Measurements from ENCODE around the gene IMMP2L. TPM values are rescaled to one million over a fixed set of nuclear protein-coding genes. Genes with fewer than 3 reads are reported as not detected.

The IMMP2L gene
- total RNA-seq, 2 donors from 2014 or later: 7.3 to 7.7 TPM

- Histone ChIP-seq H3K27me3 (no peaks in the 10 kb centered on the region), H3K4me1 (peaks cover 0 to 16% of the 10 kb centered on the region in 2 donors), H3K27ac (peak overlapping the region; percentile 87 to 90), H3K36me3 (no peaks in the 10 kb centered on the region), H3K9me3 (no peaks in the 10 kb centered on the region), H3K4me3 (peak overlapping the region; percentile 91 to 93)
- TF ChIP-seq, protein P1, sequence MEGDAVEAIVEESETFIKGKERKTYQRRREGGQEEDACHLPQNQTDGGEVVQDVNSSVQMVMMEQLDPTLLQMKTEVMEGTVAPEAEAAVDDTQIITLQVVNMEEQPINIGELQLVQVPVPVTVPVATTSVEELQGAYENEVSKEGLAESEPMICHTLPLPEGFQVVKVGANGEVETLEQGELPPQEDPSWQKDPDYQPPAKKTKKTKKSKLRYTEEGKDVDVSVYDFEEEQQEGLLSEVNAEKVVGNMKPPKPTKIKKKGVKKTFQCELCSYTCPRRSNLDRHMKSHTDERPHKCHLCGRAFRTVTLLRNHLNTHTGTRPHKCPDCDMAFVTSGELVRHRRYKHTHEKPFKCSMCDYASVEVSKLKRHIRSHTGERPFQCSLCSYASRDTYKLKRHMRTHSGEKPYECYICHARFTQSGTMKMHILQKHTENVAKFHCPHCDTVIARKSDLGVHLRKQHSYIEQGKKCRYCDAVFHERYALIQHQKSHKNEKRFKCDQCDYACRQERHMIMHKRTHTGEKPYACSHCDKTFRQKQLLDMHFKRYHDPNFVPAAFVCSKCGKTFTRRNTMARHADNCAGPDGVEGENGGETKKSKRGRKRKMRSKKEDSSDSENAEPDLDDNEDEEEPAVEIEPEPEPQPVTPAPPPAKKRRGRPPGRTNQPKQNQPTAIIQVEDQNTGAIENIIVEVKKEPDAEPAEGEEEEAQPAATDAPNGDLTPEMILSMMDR (IDR thresholded peaks at IDR 0.05): no peak
- DNase-seq (ENCODE audit: low spot score): no peak
Measured at GRCh38 chr7:111560773-111561653, 1.3 kb downstream of the IMMP2L start.

DNA sequence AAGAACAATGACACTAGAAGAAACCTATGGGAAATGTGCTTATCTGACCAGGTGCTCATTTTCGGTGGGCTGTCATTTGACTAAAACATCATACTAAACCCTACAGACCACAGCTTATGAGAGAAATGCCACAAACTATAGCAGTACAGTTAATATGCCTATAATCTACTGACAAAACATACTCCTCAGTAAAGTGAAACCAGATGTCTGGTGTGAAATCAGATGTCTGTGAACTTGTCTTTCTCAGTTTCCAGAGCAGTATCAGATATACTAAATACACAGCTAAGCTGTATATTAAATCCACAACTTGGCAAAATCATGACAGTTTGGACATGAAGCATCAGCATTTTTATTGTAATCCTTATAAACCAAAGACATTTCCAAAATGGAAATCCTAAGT is 3.3 kb downstream of the IMMP2L start:
- no peak for DNase-seq (ENCODE audit: low spot score)
- Histone ChIP-seq H3K9me3 (no peaks in the 10 kb centered on the region), H3K27me3 (no peaks in the 10 kb centered on the region), H3K4me1 (peaks cover 0 to 16% of the 10 kb centered on the region in 2 donors), H3K36me3 (no peaks in the 10 kb centered on the region), H3K4me3 (no peak overlapping the region), H3K27ac (no peak overlapping the region)
- TF ChIP-seq, protein P1 (IDR thresholded peaks at IDR 0.05): no peak

- no peaks in the 10 kb centered on the region for H3K9me3 ChIP-seq
- H3K27me3 ChIP-seq: no peaks in the 10 kb centered on the region
- TF ChIP-seq, protein P1 (IDR thresholded peaks at IDR 0.05): no peak
- no peak overlapping the region for H3K27ac ChIP-seq
- no peak for DNase-seq (ENCODE audit: low spot score)
- no peak overlapping the region for H3K4me3 ChIP-seq
- peaks cover 0 to 13% of the 10 kb centered on the region in 2 donors for H3K4me1 ChIP-seq
- no peaks in the 10 kb centered on the region for H3K36me3 ChIP-seq
Measured at GRCh38 chr7:111556977-111557376, 5.3 kb downstream of the IMMP2L start.

- Histone ChIP-seq H3K4me1 (no peaks in the 10 kb centered on the region), H3K9me3 (no peaks in the 10 kb centered on the region), H3K27me3 (no peaks in the 10 kb centered on the region), H3K27ac (no peak overlapping the region), H3K4me3 (no peak overlapping the region), H3K36me3 (no peaks in the 10 kb centered on the region)
- TF ChIP-seq, protein P1 (IDR thresholded peaks at IDR 0.05): no peak
- no peak for DNase-seq (ENCODE audit: low spot score)
Measured at GRCh38 chr7:111554086-111554485, 8.2 kb downstream of the IMMP2L start.

- H3K27ac ChIP-seq: no peak overlapping the region
- TF ChIP-seq, protein P1 (IDR thresholded peaks at IDR 0.05): no peak
- DNase-seq (ENCODE audit: low spot score): no peak
- no peaks in the 10 kb centered on the region for H3K9me3 ChIP-seq
- no peaks in the 10 kb centered on the region for H3K27me3 ChIP-seq
- no peaks in the 10 kb centered on the region for H3K4me1 ChIP-seq
- H3K4me3 ChIP-seq: no peak overlapping the region
- no peaks in the 10 kb centered on the region for H3K36me3 ChIP-seq
Measured at GRCh38 chr7:111541067-111541466, 21.2 kb downstream of the IMMP2L start.

Data from right atrium auricular region (tissue), 2 donors.